Hypothalamus (tissue), 51 donors: ENCODE measurements around the gene CDKAL1.
"Not testable (repeated sequence)": the region's sequence is repeated elsewhere in the genome, so short reads cannot be mapped to it uniquely, and the experiment has no call there.

Source experiments
- DNase-seq, 51 donors: peaks; one replicate each; lab custom pipeline; 2025; lab: John Stamatoyannopoulos, UW

Gene CDKAL1

GRCh38 chr6:20705741-20706140, 171.5 kb downstream of the CDKAL1 start:
- no peak for DNase-seq

- DNase-seq: no peak
Observed at GRCh38 chr6:20706238-20706938, 172.1 kb downstream of the CDKAL1 start.

GRCh38 chr6:20706939-20707485, 172.8 kb downstream of the CDKAL1 start:
- DNase-seq: no peak

- no peak for DNase-seq
Observed at GRCh38 chr6:20707870-20708269, 173.6 kb downstream of the CDKAL1 start.

GRCh38 chr6:20708367-20709124, 174.3 kb downstream of the CDKAL1 start:
- no peak for DNase-seq

- DNase-seq: no peak
Observed at GRCh38 chr6:20709451-20709850, 175.2 kb downstream of the CDKAL1 start.

- DNase-seq: no peak
Observed at GRCh38 chr6:20710341-20710740, 176.1 kb downstream of the CDKAL1 start.

- DNase-seq: no peak
Observed at GRCh38 chr6:20711518-20711917, 177.3 kb downstream of the CDKAL1 start.

- DNase-seq: no peak
Observed at GRCh38 chr6:20712011-20712410, 177.8 kb downstream of the CDKAL1 start.

GRCh38 chr6:20715135-20715806, 181.0 kb downstream of the CDKAL1 start:
- DNase-seq: no peak

GRCh38 chr6:20716865-20717264, 182.6 kb downstream of the CDKAL1 start:
- DNase-seq: no peak

- DNase-seq: no peak
Observed at GRCh38 chr6:20717743-20718142, 183.5 kb downstream of the CDKAL1 start.

GRCh38 chr6:20718705-20719653, 184.7 kb downstream of the CDKAL1 start:
- no peak for DNase-seq

GRCh38 chr6:20719980-20720379, 185.7 kb downstream of the CDKAL1 start:
- DNase-seq: no peak

GRCh38 chr6:20721121-20721520, 186.9 kb downstream of the CDKAL1 start:
- DNase-seq: not testable (repeated sequence)

GRCh38 chr6:20722455-20722854, 188.2 kb downstream of the CDKAL1 start:
- DNase-seq: no peak

- no peak for DNase-seq
Observed at GRCh38 chr6:20723236-20723635, 189.0 kb downstream of the CDKAL1 start.

- no peak for DNase-seq
Observed at GRCh38 chr6:20724443-20725190, 190.4 kb downstream of the CDKAL1 start.

- DNase-seq: not testable (repeated sequence)
Observed at GRCh38 chr6:20725235-20725634, 191.0 kb downstream of the CDKAL1 start.
